Esophagus muscularis mucosa (tissue), 4 donors: ENCODE results near the gene XRCC1.

Source experiments
- CTCF ChIP-seq, 3 experiments: fragments of 200-600 bp in 2 of 3; fragments of 450-650 bp in 1 of 3; sonication (generic) in 2 of 3; IDR thresholded peaks; one replicate each; pipeline ENCODE4 v1.5.1; 2017 to 2019; ENCODE audit warnings: antibody characterized with exemption in 3 of 3, mild to moderate bottlenecking in 2 of 3, moderate library complexity in 1 of 3
- EP300 ChIP-seq: sonication (generic); formaldehyde crosslinking; IDR thresholded peaks from one replicate; pipeline ENCODE4 v1.6.1; 2017; ENCODE audit warnings: antibody characterized with exemption
- POLR2A ChIP-seq: fragments of 450-650 bp; IDR thresholded peaks from one replicate; pipeline ENCODE4 v1.6.1; 2017; ENCODE audit warnings: antibody characterized with exemption, moderate library complexity, mild to moderate bottlenecking, low read depth
- POLR2AphosphoS5 ChIP-seq, 2 donors: sonication (generic); formaldehyde crosslinking; IDR thresholded peaks; one replicate each; pipeline ENCODE4 v1.6.1; 2017; ENCODE audit warnings: antibody characterized with exemption in 2 of 2

GRCh38 chr19:43582495-43582894 is 7.2 kb upstream of the XRCC1 start:
- TF ChIP-seq EP300, result no peak
- TF ChIP-seq CTCF (IDR thresholded peaks at IDR 0.05), result no peak
- no peak for TF ChIP-seq POLR2AphosphoS5 (IDR thresholded peaks at IDR 0.05)
- TF ChIP-seq POLR2A, result no peak
